ENCODE measurements around the gene ZFP90. TPM values are rescaled to one million over a fixed set of nuclear protein-coding genes. Genes with fewer than 3 reads are reported as not detected.

Gene ZFP90
- total RNA-seq, 4 donors from 2014 or later = 5.4 to 30.5 (median 10.6) TPM

DNA sequence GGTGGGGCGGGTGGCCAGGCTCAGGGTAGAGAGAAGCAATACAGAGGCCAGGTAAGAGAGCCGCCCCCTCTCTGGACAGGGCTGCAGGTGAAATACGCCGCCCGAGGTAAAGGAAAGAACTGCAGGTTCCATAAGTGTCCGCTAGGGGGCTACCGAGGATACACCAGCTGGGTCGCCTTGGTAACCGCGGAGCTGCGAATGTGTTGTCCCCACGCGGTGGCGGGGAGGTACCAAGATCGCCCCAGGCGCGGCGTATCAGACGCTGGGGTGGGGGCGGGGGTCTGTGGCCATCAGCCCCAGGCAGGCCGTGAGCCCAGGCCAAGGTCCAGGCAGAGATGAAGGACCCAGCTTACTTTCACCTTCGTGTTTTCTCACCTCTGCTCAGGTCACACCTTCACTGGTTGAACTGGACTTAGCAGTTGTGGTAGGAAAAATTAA lies 18.4 kb upstream of the ZFP90 start:
- Histone ChIP-seq H3K27me3 (no peaks in the 10 kb centered on the region), H3K4me3 (peak overlapping the region in 3 of 4 donors; percentile 32 to 40 (median 39)), H3K27ac (no peak overlapping the region), H3K4me1 (peaks cover 0 to 11% (median 0%) of the 10 kb centered on the region in 4 donors), H3K36me3 (no peaks in the 10 kb centered on the region), H3K9me3 (no peaks in the 10 kb centered on the region)
- TF ChIP-seq POLR2A (IDR thresholded peaks at IDR 0.05) = no peak
- TF ChIP-seq, protein P1, sequence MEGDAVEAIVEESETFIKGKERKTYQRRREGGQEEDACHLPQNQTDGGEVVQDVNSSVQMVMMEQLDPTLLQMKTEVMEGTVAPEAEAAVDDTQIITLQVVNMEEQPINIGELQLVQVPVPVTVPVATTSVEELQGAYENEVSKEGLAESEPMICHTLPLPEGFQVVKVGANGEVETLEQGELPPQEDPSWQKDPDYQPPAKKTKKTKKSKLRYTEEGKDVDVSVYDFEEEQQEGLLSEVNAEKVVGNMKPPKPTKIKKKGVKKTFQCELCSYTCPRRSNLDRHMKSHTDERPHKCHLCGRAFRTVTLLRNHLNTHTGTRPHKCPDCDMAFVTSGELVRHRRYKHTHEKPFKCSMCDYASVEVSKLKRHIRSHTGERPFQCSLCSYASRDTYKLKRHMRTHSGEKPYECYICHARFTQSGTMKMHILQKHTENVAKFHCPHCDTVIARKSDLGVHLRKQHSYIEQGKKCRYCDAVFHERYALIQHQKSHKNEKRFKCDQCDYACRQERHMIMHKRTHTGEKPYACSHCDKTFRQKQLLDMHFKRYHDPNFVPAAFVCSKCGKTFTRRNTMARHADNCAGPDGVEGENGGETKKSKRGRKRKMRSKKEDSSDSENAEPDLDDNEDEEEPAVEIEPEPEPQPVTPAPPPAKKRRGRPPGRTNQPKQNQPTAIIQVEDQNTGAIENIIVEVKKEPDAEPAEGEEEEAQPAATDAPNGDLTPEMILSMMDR (IDR thresholded peaks at IDR 0.05) = peak; percentile 86 to 99 (median 98)
- DNase-seq = peak; percentile 84 to 96 (median 89)

DNA sequence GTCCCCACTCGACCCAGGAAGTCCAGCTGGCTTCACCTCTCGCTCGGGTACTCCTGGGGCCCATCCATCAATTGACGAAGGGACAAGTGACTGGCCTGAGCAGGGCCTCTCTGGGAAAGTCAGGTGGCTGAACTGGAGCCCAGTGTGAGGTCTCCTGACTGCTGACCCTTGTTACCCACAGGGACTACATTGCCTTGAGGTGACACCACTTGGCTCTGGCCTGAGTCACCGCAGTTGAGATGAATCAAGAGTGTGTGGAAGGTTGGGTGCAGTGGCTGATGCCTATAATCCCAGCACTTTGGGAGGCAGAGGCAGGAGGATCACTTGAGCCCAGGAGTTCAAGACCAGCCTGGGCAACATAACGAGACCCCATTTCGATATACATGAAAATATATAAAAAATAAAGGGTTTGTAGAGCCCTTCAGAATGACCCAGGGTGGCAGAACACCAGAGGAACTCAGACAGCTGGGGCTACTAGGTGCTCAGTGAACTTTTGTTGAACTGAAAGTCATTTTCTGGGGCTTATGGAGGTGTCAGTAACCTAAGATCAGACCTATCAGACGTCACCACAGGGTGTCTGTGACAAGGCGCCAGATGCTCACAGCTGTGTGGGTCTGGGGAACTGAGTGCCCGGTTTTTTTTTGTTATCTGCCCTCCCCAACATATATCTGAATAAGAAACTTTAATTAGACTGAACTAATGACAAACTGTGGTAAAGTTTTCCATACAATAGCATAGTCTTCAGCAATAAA lies 14.8 kb upstream of the ZFP90 start:
- TF ChIP-seq POLR2A (IDR thresholded peaks at IDR 0.05) = no peak
- DNase-seq = no peak
- no peak overlapping the region for H3K27ac ChIP-seq
- H3K4me3 ChIP-seq = no peak overlapping the region
- no peaks in the 10 kb centered on the region for H3K9me3 ChIP-seq
- H3K4me1 ChIP-seq = peaks cover 0 to 17% (median 5%) of the 10 kb centered on the region in 4 donors
- no peaks in the 10 kb centered on the region for H3K27me3 ChIP-seq
- H3K36me3 ChIP-seq = no peaks in the 10 kb centered on the region

DNA sequence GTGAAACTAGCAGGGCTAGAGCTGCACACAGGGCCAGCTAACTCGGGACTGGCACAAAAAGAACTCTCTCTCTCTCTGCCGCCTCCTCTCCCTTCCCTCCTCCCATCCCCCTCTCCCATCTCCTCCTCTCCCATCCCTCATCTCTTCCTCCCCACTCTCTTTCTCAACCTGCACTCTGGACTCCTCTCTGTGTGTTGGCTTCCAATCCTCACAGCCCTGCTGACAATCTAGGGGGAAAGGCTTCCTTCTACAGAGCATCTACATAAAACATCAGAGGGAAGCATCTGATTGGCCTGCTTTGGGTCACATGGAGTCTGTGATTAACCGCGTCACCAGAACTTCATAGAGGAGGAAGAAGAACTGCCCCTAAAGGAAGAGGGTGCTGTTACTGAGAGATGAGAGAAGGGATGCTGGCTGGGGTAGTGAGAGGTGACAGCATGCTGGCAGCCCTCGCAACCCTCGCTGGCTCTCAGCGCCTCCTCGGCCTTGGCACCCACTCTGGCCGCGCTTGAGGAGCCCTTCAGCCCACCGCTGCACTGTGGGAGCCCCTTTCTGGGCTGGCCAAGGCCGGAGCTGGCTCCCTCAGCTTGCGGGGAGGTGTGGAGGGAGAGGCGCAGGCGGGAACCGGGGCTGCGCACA lies 12.8 kb upstream of the ZFP90 start:
- no peaks in the 10 kb centered on the region for H3K27me3 ChIP-seq
- H3K4me3 ChIP-seq = no peak overlapping the region

DNA sequence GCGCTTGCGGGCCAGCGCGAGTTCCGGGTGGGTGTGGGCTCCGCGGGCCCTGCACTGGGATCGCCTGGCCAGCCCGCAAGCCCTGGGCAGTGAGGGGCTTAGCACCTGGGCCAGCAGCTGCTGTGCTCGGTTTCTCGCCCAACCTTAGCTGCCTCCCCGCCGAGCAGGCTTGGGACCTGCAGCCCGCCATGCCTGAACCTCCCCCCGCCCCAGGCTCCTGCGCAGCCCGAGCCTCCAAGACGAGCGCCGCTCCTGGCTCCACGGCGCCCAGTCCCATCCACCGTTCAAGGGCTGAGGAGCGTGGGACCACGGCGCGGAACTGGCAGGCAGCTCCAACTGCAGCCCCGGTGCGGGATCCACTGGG lies 12.3 kb upstream of the ZFP90 start:
- Histone ChIP-seq H3K4me1 (peaks cover 0 to 16% (median 10%) of the 10 kb centered on the region in 4 donors), H3K27ac (no peak overlapping the region), H3K36me3 (no peaks in the 10 kb centered on the region), H3K9me3 (peaks cover 0 to 3% (median 0%) of the 10 kb centered on the region in 4 donors), H3K27me3 (no peaks in the 10 kb centered on the region), H3K4me3 (no peak overlapping the region)
- DNase-seq = no peak
- no peak for TF ChIP-seq POLR2A (IDR thresholded peaks at IDR 0.05)

More for the DNA sequence above, 12.8 kb upstream of the ZFP90 start:
- peaks cover 0 to 3% (median 0%) of the 10 kb centered on the region in 4 donors for H3K9me3 ChIP-seq
- no peak for DNase-seq
- TF ChIP-seq, protein P1 (IDR thresholded peaks at IDR 0.05) = no peak
- no peak for TF ChIP-seq POLR2A (IDR thresholded peaks at IDR 0.05)
- H3K4me1 ChIP-seq = peaks cover 0 to 16% (median 10%) of the 10 kb centered on the region in 4 donors
- H3K36me3 ChIP-seq = no peaks in the 10 kb centered on the region
- H3K27ac ChIP-seq = no peak overlapping the region

DNA sequence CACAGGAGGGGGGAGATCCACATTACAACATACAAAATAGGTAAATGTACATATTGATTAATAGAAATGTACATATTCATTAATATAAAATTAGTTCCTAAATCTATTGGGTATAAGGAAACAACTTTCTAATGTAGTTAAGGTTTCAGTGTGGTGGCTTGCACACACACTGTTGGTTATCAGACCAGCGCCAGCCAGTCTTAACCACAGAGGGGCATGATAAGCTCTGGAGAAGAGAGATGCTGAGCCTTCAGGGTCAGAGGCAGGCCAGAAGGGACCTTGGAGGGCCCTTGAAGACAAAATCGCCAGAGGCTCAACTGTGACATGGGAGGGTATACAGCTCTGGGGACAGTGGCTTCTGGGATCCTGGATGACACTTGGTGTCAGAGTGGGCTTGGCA lies 10.9 kb upstream of the ZFP90 start:
- no peak for TF ChIP-seq POLR2A (IDR thresholded peaks at IDR 0.05)
- TF ChIP-seq, protein P1 (IDR thresholded peaks at IDR 0.05) = no peak
- H3K4me3 ChIP-seq = no peak overlapping the region
- H3K27ac ChIP-seq = no peak overlapping the region
- no peak for DNase-seq
- H3K27me3 ChIP-seq = no peaks in the 10 kb centered on the region
- H3K9me3 ChIP-seq = peaks cover 0 to 3% (median 0%) of the 10 kb centered on the region in 4 donors
- no peaks in the 10 kb centered on the region for H3K36me3 ChIP-seq
- H3K4me1 ChIP-seq = peaks cover 0 to 16% (median 10%) of the 10 kb centered on the region in 4 donors

DNA sequence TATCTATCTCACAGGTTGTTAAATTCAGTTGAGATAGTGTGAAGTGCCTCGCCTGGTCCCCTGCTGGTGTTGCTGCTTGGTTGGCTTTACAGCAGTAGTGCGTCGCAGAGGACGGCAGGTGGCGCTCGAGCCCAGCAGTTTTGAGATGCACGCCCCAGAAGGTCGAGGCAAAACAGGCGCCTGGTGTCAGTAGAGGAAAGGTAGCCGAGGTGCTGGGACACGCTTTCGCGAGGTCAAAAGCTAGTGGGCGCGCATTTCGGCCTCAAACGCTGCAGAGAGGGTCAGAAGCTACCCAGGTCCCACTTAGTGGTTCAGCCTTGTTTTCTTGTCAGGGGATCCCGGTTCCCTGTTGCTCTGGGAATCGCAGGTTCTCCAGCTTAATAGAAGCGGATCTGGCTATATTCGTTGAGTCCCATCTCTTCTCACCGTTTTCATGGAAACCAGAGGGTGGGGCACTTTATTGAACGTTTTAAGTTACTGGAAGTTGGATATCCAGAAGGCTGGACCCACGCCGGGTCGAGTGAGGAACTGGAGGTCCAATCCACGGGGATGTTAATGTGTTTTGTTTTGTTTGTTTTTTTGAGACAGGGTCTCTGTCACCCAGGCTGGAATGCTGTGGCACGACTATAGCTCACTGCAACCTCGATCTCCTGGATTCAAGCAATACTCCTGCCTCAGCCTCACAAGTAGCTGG lies 10.3 kb upstream of the ZFP90 start:
- Histone ChIP-seq H3K4me3 (peak overlapping the region in 2 of 4 donors; percentile 10 to 35), H3K36me3 (no peaks in the 10 kb centered on the region), H3K27ac (no peak overlapping the region), H3K4me1 (peaks cover 0 to 16% (median 10%) of the 10 kb centered on the region in 4 donors), H3K27me3 (no peaks in the 10 kb centered on the region), H3K9me3 (peaks cover 0 to 3% (median 0%) of the 10 kb centered on the region in 4 donors)
- peak; percentile 81 to 94 (median 92) for DNase-seq
- TF ChIP-seq POLR2A (IDR thresholded peaks at IDR 0.05) = no peak
- TF ChIP-seq, protein P1 (IDR thresholded peaks at IDR 0.05) = peak; percentile 91 to 98 (median 96)
